ENCODE data around the gene INPP5D. TPM values are rescaled to one million over a fixed set of nuclear protein-coding genes. Genes with fewer than 3 reads are reported as not detected.

The INPP5D gene
- total RNA-seq, 1 donor from 2014 or later = 3.7 TPM

DNA sequence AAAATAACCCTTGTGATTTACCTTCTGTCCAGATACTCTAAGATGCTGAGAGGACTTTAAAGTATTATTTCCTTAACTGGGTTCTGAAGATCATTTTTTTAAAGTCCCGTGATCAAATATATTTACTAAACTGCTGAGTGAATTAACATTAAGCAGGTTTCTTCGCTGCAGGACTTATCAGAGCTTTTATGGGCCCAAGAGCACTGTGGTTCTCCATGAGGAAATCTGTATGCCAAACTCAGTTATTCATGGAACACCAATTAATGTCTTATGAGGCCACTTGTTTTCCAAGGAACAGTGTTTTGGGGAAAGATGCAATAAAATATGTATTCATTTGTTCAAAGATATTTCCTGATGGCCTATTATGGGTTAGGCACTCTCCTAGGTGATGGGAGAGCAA is 111.2 kb downstream of the INPP5D start:
- DNase-seq (ENCODE audit: low read depth) = no peak
- Histone ChIP-seq H3K27me3 (ENCODE audit: control insufficient read depth, insufficient read depth, low read length) (no peaks in the 10 kb centered on the region), H3K4me3 (ENCODE audit: low read depth, low read length) (no peak overlapping the region), H3K36me3 (ENCODE audit: control insufficient read depth, insufficient read depth, low read length) (no peaks in the 10 kb centered on the region)
- TF ChIP-seq, protein P1, sequence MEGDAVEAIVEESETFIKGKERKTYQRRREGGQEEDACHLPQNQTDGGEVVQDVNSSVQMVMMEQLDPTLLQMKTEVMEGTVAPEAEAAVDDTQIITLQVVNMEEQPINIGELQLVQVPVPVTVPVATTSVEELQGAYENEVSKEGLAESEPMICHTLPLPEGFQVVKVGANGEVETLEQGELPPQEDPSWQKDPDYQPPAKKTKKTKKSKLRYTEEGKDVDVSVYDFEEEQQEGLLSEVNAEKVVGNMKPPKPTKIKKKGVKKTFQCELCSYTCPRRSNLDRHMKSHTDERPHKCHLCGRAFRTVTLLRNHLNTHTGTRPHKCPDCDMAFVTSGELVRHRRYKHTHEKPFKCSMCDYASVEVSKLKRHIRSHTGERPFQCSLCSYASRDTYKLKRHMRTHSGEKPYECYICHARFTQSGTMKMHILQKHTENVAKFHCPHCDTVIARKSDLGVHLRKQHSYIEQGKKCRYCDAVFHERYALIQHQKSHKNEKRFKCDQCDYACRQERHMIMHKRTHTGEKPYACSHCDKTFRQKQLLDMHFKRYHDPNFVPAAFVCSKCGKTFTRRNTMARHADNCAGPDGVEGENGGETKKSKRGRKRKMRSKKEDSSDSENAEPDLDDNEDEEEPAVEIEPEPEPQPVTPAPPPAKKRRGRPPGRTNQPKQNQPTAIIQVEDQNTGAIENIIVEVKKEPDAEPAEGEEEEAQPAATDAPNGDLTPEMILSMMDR (IDR thresholded peaks at IDR 0.05; ENCODE audit: insufficient read depth, low read length, poor library complexity, severe bottlenecking) = no peak

DNA sequence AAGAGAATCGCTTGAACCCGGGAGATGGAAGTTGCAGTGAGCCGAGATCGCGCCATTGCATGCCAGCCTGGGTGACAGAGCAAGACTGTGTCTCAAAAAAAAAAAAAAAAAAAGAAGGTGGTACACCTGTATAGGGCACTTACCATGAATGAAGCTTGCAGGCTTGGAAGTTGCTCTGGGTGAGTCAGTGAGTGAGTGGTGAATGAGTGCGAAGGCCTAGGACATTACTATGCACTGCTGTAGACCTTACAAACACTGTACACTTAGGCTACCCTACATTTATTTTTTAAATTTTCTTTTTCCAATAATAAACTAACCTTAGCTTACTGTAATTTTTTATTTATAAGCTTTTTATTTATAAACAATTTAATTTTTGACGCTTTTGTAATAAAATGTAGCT is 113.0 kb downstream of the INPP5D start:
- no peak for DNase-seq (ENCODE audit: low read depth)
- TF ChIP-seq, protein P1 (IDR thresholded peaks at IDR 0.05; ENCODE audit: insufficient read depth, low read length, poor library complexity, severe bottlenecking) = no peak
- no peaks in the 10 kb centered on the region for H3K27me3 ChIP-seq (ENCODE audit: control insufficient read depth, insufficient read depth, low read length)
- no peak overlapping the region for H3K4me3 ChIP-seq (ENCODE audit: low read depth, low read length)
- no peaks in the 10 kb centered on the region for H3K36me3 ChIP-seq (ENCODE audit: control insufficient read depth, insufficient read depth, low read length)

DNA sequence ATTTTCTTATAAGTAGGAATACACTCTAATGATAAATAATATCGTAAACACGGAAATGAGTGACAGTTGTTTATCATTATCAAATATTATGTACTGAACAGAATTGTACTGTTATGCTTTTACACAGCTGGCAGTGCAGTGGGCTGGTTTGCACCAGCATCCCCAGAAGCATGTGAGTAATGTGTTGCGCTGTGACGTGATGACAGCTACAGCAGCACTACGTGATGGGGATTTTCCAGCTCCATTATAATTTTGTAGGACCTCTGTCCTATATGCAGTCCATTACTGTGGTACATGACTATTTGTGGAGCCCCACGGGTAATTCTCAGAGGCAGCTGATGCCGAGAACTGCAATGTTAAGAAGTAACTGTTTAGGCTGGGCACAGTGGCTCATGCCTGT is 114.0 kb downstream of the INPP5D start:
- no peaks in the 10 kb centered on the region for H3K36me3 ChIP-seq (ENCODE audit: control insufficient read depth, insufficient read depth, low read length)

DNA sequence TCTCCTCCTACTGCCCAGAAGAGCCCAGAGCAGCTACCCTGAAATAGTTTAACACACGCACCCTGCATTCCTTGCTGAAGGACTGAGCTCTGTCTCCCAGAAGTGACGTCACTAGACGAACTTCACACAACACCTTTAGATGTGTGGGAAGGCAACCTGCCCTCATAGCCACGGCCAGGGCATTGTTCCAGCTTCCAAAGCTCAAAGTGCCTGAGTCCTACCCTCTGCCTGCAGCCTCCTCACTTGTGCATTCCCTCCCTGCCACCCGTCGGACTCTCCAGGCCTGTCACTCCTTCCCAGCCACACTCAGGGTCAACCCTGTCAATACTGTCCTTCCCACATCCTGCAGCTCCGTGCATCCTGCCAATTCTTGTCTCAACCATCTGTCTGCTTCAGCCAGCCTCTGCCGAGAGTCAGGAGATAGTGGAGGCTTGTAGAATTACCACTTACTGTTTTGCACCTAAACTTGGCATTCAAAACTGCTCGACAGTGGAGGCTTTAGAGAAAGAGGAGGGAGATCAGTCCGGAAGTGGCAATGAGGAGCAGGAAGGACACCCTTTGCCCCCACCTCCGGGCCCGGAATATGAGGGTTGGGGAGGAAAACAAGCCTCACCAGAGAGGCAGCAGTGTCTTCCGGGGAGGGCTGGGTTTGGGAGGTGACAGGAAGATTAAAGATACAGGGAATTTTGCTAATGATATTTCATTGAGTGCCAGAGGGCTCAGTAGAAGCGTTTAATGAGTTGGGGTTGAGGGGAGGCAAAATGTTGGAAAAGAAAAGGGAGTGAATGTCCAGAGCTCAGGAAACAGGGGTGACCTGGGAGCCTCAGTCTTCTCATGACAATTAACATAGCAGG is 119.1 kb downstream of the INPP5D start:
- Histone ChIP-seq H3K27me3 (ENCODE audit: control insufficient read depth, insufficient read depth, low read length) (peaks cover 4% of the 10 kb centered on the region), H3K4me3 (ENCODE audit: low read depth, low read length) (no peak overlapping the region), H3K36me3 (ENCODE audit: control insufficient read depth, insufficient read depth, low read length) (no peaks in the 10 kb centered on the region)
- DNase-seq (ENCODE audit: low read depth) = no peak
- TF ChIP-seq, protein P1 (IDR thresholded peaks at IDR 0.05; ENCODE audit: insufficient read depth, low read length, poor library complexity, severe bottlenecking) = no peak

More for the DNA sequence above, 114.0 kb downstream of the INPP5D start:
- DNase-seq (ENCODE audit: low read depth) = no peak
- TF ChIP-seq, protein P1 (IDR thresholded peaks at IDR 0.05; ENCODE audit: insufficient read depth, low read length, poor library complexity, severe bottlenecking) = no peak
- H3K27me3 ChIP-seq (ENCODE audit: control insufficient read depth, insufficient read depth, low read length) = no peaks in the 10 kb centered on the region
- no peak overlapping the region for H3K4me3 ChIP-seq (ENCODE audit: low read depth, low read length)

DNA sequence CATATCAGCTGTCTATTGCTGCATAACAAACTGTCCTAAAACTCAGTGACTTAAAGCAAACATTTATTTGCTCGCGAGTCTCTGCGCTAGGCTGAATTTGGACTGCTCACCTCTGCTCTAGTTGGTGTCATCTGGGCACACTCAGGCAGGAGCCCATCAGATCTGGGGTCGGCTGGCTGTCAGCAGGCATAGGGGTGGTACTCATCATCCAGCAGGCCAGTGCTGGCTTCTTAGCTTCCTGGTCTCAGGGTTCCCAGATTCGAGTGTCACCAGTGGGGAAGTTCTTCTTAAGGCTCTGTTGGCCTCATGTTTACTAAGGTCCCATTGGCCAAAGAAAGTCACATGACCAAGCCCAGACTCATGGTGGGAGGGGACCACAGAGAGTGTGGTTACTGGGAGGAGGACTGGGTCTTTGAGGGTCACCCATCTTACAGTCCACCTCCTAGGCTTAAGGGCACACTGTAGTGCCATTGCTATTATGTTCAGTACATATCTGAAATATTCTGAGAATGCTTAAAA is 119.8 kb downstream of the INPP5D start:
- no peak for DNase-seq (ENCODE audit: low read depth)
- TF ChIP-seq, protein P1 (IDR thresholded peaks at IDR 0.05; ENCODE audit: insufficient read depth, low read length, poor library complexity, severe bottlenecking) = no peak
- Histone ChIP-seq H3K4me3 (ENCODE audit: low read depth, low read length) (no peak overlapping the region), H3K27me3 (ENCODE audit: control insufficient read depth, insufficient read depth, low read length) (peaks cover 4% of the 10 kb centered on the region), H3K36me3 (ENCODE audit: control insufficient read depth, insufficient read depth, low read length) (no peaks in the 10 kb centered on the region)
